Subcutaneous abdominal adipose tissue (tissue), 5 donors: ENCODE results near the gene GFRA1.

Experiments used
- H3K27ac ChIP-seq: one replicate; pipeline ENCODE4 v1.7.0; 2013; ENCODE audit warnings: low read depth, mild to moderate bottlenecking, inconsistent platforms, low read length, moderate library complexity
- H3K27me3 ChIP-seq, 5 donors: one replicate each; pipeline ENCODE4 v1.7.0; 2013; ENCODE audit warnings: low read length in 5 of 5, inconsistent platforms in 1 of 5; ENCODE audit not compliant: control insufficient read depth in 5 of 5, insufficient read depth in 4 of 5
- H3K36me3 ChIP-seq, 5 donors: one replicate each; pipeline ENCODE4 v1.7.0; 2013; ENCODE audit warnings: low read length in 5 of 5; ENCODE audit not compliant: control insufficient read depth in 5 of 5, insufficient read depth in 5 of 5
- H3K4me1 ChIP-seq, 5 donors: one replicate each; pipeline ENCODE4 v1.7.0; 2013; ENCODE audit warnings: low read length in 5 of 5, mild to moderate bottlenecking in 3 of 5, moderate library complexity in 1 of 5; ENCODE audit not compliant: control insufficient read depth in 5 of 5, insufficient read depth in 5 of 5
- H3K4me3 ChIP-seq, 5 donors: one replicate each; pipeline ENCODE4 v1.7.0; 2013; ENCODE audit warnings: low read length in 5 of 5, low read depth in 1 of 5
- H3K9ac ChIP-seq, 5 donors: one replicate each; pipeline ENCODE4 v1.7.0; 2013; ENCODE audit warnings: low read length in 5 of 5, mild to moderate bottlenecking in 4 of 5, moderate library complexity in 3 of 5
- H3K9me3 ChIP-seq, 5 donors: one replicate each; pipeline ENCODE4 v1.7.0; 2013; ENCODE audit warnings: low read length in 5 of 5; ENCODE audit not compliant: control insufficient read depth in 5 of 5
- donor health status: healthy.
- donor health status: healthy.
- donor health status: healthy.
- donor health status: healthy.
- donor health status: healthy.

The GFRA1 gene

GRCh38 chr10:116272440-116273283, at the start of gene GFRA1:
Gene GFRA1 (minus strand): TSS chr10:116273206. CDS start chr10:116272029, 1,177 bp downstream.
- H3K27ac ChIP-seq = peak within 1 kb of the TSS; percentile 16
- no peaks in the 10 kb centered on the region for H3K9me3 ChIP-seq
- peaks cover 0 to 43% (median 40%) of the 10 kb centered on the region in 5 donors for H3K4me1 ChIP-seq
- peaks cover 12 to 64% (median 28%) of the 10 kb centered on the region in 5 donors for H3K27me3 ChIP-seq
- H3K36me3 ChIP-seq = no peaks in the 10 kb centered on the region
- peak within 1 kb of the TSS in 1 of 5 donors; percentile 59 for H3K9ac ChIP-seq
- H3K4me3 ChIP-seq = peak within 1 kb of the TSS; percentile 60 to 74 (median 66)

GRCh38 chr10:116316503-116316902, 43.5 kb upstream of the GFRA1 start:
- no peaks in the 10 kb centered on the region for H3K36me3 ChIP-seq
- H3K4me1 ChIP-seq = peaks cover 0 to 5% (median 0%) of the 10 kb centered on the region in 5 donors
- H3K4me3 ChIP-seq = no peak overlapping the region
- H3K27me3 ChIP-seq = no peaks in the 10 kb centered on the region
- H3K27ac ChIP-seq = no peak overlapping the region
- no peaks in the 10 kb centered on the region for H3K9me3 ChIP-seq
- H3K9ac ChIP-seq = no peak overlapping the region

DNA sequence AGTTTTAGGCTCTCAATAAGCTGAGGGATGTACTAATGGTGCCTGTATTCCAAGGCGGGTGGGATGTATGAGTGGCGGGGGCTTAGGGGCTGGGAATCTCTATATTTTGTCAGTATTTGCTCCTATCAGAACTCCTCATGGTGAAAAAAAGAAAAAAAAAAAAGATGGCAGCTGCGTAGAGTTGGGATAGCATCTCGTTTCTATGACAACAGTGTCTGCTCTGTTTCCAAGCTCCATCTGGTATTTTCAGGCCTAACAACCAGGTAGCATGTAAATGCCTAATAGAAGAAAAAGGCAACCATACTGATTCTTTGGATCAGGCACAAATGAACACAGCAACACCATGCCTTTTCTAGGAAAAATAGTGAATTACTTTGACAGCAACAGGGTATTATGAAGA, 39.5 kb upstream of the GFRA1 start:
- Histone ChIP-seq H3K4me1 (peaks cover 0 to 14% (median 6%) of the 10 kb centered on the region in 5 donors), H3K9ac (no peak overlapping the region), H3K4me3 (no peak overlapping the region), H3K9me3 (no peaks in the 10 kb centered on the region), H3K27ac (no peak overlapping the region), H3K27me3 (no peaks in the 10 kb centered on the region), H3K36me3 (no peaks in the 10 kb centered on the region)

DNA sequence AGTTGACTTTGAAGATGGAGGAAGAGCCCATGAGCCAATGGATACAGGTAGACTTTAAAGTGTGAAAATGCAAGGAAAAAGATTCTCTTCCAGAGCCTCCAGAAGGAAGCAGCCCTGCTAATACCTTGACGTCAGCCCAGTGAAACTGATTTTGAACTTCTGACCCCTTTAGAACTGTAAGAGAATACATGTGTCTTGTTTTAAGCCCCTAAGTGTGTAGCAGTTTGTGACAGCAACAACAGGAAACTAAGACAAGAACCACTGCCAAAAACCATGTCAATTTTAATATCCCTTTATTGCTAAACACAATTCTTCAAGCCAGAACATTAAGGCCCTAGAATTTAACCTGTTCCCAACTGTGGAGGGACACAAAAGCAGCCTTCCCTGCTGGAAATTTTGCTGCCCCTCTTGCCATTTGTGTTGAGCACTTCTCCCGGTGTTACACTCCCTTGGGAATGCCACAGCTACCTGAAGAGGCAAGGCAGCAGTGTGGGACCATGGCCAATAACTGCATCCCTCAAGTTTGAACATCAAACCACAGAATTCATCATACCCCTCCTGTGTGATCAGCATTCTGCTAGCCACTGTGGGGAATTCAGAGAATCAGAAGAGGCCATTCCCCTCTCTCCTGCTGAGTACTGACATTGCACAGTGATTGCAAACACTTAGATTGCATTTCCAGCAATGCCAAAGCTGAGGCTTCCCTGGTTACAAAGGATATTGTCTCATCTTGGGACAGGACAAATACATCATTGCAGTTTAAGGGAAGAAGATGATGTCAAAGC, 38.9 kb upstream of the GFRA1 start:
- no peaks in the 10 kb centered on the region for H3K27me3 ChIP-seq
- no peak overlapping the region for H3K27ac ChIP-seq
- peaks cover 0 to 20% (median 11%) of the 10 kb centered on the region in 5 donors for H3K4me1 ChIP-seq
- H3K9ac ChIP-seq = no peak overlapping the region
- H3K9me3 ChIP-seq = no peaks in the 10 kb centered on the region
- no peak overlapping the region for H3K4me3 ChIP-seq
- H3K36me3 ChIP-seq = no peaks in the 10 kb centered on the region

DNA sequence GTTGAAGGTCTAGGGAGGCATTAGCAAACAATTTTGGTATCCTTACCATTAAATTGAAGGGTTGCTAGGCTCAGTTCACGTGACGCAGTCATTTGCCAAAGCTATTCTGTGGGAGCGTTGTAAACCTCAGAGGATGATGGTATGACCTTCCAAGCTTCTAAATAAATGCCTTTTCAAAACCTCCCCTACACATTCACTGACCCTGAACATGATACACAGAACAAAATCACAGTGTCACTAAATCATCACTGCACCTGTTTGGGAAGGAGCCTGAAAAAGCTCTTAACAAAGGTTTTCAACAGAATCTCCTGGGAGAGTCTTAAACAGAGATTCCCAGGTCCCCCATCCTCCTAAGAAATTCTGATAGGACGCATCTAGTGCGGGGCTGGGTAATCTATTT, 38.0 kb upstream of the GFRA1 start:
- peaks cover 0 to 20% (median 11%) of the 10 kb centered on the region in 5 donors for H3K4me1 ChIP-seq
- no peak overlapping the region for H3K4me3 ChIP-seq
- H3K36me3 ChIP-seq = no peaks in the 10 kb centered on the region
- no peak overlapping the region for H3K9ac ChIP-seq
- no peaks in the 10 kb centered on the region for H3K27me3 ChIP-seq
- no peak overlapping the region for H3K27ac ChIP-seq
- H3K9me3 ChIP-seq = no peaks in the 10 kb centered on the region

DNA sequence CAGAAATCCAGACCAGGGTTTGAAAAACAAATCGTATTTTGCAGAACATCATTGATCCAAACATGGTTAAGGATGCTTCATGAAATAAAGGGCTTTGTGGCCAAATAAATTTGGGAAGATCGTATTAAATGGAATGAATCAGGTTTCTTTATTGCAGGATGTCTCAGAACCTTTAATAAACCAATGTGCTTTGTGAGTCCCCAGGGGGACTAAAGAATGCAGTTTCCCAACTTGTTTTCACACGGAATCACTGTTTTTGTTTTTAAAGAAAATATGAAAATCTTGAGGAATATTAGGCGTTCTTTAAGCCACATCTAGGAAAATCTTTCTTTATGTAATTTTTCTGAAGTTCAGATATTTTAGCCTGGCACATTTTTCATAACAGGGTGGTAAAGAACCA, 34.4 kb upstream of the GFRA1 start:
- Histone ChIP-seq H3K27me3 (no peaks in the 10 kb centered on the region), H3K27ac (peak overlapping the region; percentile 11), H3K9me3 (no peaks in the 10 kb centered on the region), H3K9ac (no peak overlapping the region), H3K36me3 (no peaks in the 10 kb centered on the region), H3K4me1 (peaks cover 0 to 20% (median 11%) of the 10 kb centered on the region in 5 donors), H3K4me3 (no peak overlapping the region)

- Histone ChIP-seq H3K4me1 (peaks cover 0 to 19% (median 11%) of the 10 kb centered on the region in 5 donors), H3K4me3 (no peak overlapping the region), H3K27me3 (no peaks in the 10 kb centered on the region), H3K9ac (no peak overlapping the region), H3K27ac (peak overlapping the region; percentile 11), H3K9me3 (no peaks in the 10 kb centered on the region), H3K36me3 (no peaks in the 10 kb centered on the region)
Observed at GRCh38 chr10:116306847-116307246, 33.8 kb upstream of the GFRA1 start.

- peaks cover 0 to 21% (median 11%) of the 10 kb centered on the region in 5 donors for H3K4me1 ChIP-seq
- H3K36me3 ChIP-seq = no peaks in the 10 kb centered on the region
- no peaks in the 10 kb centered on the region for H3K9me3 ChIP-seq
- no peak overlapping the region for H3K4me3 ChIP-seq
- no peaks in the 10 kb centered on the region for H3K27me3 ChIP-seq
- no peak overlapping the region for H3K9ac ChIP-seq
- H3K27ac ChIP-seq = no peak overlapping the region
Observed at GRCh38 chr10:116304923-116305322, 31.9 kb upstream of the GFRA1 start.

GRCh38 chr10:116300542-116300941, 27.5 kb upstream of the GFRA1 start:
- Histone ChIP-seq H3K27me3 (no peaks in the 10 kb centered on the region), H3K36me3 (no peaks in the 10 kb centered on the region), H3K27ac (no peak overlapping the region), H3K4me1 (peaks cover 0 to 7% (median 1%) of the 10 kb centered on the region in 5 donors), H3K9me3 (no peaks in the 10 kb centered on the region), H3K9ac (no peak overlapping the region), H3K4me3 (no peak overlapping the region)

GRCh38 chr10:116298586-116298985, 25.6 kb upstream of the GFRA1 start:
- Histone ChIP-seq H3K4me3 (no peak overlapping the region), H3K27me3 (no peaks in the 10 kb centered on the region), H3K36me3 (no peaks in the 10 kb centered on the region), H3K27ac (no peak overlapping the region), H3K4me1 (peaks cover 0 to 7% (median 1%) of the 10 kb centered on the region in 5 donors), H3K9ac (no peak overlapping the region), H3K9me3 (no peaks in the 10 kb centered on the region)
